Lung microvascular endothelial cell (primary cell): Measurements from ENCODE around the gene ADAMTS3. TPM values are rescaled to one million over a fixed set of nuclear protein-coding genes. Genes with fewer than 3 reads are reported as not detected.

Experiments
- DNase-seq, 2 donors: peaks; one replicate each; pipeline versions ENCODE4 v3.0.0 to v3.0.0-alpha.2; 2010; ENCODE audit warnings: low read depth in 2 of 2
- total RNA-seq: library from RNA; depleted of rRNA; stranded (reverse); fragments of >200 nt; gene quantifications from 2 replicates; pipeline ENCODE4 v1.2.1, GENCODE V29; 2014

Gene ADAMTS3
- total RNA-seq, 1 donor from 2014 or later: 0.40 TPM

- DNase-seq: no peak
Measured at GRCh38 chr4:72300126-72300525, 268.9 kb downstream of the ADAMTS3 start.

DNA sequence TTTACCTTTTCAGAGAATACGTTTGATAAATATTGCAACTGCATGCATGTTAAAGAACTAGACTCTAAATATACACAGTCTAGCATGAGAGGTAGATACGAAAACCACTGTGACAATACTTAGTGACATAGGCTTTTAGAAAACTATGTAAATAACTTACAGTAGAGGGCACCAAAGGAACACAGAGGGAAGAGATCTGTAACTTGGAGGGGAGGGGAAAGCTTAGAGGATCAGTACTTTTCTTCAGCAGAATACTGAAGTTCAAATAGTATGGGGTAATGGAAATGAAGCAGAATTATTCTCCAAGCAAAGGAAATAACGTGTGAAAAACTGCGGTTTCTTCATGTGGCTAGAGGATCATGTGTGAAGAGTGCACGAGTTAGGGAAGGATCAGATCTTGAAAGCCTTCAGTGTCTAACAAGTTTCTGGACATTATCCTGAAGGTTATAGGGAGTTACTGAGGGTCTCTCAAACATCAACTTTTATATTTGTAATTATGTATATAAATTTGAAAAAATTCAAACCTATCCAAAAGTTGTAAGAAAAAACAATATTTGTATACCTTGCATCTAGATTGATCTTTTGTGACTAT lies 273.0 kb downstream of the ADAMTS3 start:
- peak; percentile 48 to 71 for DNase-seq

DNA sequence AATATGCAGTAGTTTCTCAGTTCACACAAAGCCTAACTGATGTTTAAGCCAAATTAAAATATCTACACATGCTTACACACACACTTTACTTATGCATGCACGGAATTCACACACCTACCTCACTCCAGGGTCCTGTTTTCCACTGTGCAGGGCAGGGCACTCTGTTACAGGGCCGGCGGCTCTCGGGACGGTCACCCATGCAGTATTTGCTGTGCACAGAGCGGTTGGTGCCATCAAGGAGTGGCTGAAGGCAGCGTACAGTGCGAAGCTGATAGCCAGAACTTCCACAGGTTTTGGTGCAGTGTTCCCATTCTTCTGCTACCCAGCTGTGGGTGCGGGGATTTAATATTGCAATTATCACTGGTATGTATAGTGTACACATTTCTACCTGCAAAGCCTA lies 278.3 kb downstream of the ADAMTS3 start:
- DNase-seq: no peak

DNA sequence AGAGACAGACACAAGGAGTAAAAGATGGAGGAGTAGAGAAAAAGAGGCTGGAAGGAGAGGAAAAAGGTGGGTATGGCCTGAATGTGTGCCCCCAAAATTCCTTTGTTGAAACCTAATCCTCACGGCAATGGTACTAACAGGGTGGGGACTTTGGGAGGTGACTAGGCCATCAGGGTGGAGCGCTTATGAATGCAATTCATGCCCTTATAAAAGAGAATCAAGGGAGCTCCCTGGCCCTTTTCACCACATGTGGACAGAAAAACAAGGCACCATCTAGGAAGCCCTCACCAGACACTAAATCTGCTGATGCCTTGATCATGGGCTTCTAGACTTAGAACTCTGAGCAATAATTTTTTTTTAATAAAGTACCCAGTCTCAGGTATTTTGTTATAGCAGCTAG lies 282.1 kb downstream of the ADAMTS3 start:
- no peak for DNase-seq

DNA sequence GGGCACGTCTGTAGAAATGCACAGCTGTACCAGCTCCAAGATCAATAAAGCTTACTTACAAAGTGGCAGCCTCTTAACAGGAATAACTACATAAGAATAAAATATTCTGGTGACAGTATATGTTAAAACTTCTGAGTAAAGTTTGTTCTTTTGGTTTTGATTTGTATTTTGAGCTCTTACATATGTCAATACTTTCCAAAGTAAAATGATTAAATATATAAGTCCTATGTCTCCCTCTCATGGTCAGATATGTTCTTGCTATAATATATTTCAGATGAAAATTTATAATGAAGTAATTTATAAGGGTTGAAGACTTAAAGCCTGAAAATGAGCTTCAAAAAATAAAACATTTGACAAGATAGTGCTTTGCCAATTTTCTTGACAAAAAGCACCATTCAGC lies 282.8 kb downstream of the ADAMTS3 start:
- DNase-seq: peak; percentile 18 to 34

- no peak for DNase-seq
Measured at GRCh38 chr4:72283357-72283756, 285.7 kb downstream of the ADAMTS3 start.

DNA sequence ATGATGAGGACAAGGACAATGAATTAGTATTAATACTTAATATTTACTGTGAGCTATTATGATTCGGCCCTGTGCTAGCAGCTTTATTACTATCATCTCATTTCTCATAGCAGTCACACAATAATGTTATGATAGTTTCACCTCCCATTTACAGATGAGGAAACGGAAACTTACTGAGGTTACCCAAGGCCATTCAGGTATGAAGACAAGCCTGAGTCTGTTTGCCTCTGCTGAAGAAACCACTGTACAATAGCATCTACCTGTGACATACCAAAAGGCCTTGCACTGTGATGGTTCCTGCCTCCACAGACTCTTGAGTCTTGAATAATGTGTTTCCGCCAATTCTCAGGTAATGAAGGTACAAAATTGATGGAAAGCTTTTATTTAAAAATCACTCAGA lies 288.8 kb downstream of the ADAMTS3 start:
- no peak for DNase-seq

- no peak for DNase-seq
Measured at GRCh38 chr4:72275381-72275780, 293.6 kb downstream of the ADAMTS3 start.

GRCh38 chr4:72274251-72274650 lies 294.8 kb downstream of the ADAMTS3 start:
- DNase-seq: no peak

- no peak for DNase-seq
Measured at GRCh38 chr4:72255269-72255668, 313.8 kb downstream of the ADAMTS3 start.

DNA sequence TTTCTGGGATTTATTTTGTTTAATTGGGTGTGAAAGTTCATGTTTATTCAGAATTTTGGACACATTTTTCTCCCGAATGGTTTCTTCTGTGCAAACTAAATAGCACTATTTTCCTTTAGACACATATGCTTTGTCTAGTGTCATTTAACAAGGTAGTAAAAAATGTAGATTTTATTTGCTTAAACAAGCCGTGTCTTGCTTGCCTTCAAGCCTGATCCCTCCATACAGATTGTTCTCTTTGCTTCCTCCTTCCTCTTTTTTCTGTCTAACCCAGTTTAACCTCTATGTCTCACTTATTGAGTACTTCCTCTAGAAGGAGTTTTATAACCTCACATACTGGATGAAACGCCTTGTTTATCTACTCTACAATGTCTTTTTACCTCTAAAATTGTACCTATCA lies 325.4 kb downstream of the ADAMTS3 start:
- no peak for DNase-seq

- DNase-seq: no peak
Measured at GRCh38 chr4:72239487-72240116, 329.4 kb downstream of the ADAMTS3 start.
